GM21390 (cell line): ENCODE measurements around the gene ZNF728.
"Not testable (repeated sequence)": the region's sequence is repeated elsewhere in the genome, so short reads cannot be mapped to it uniquely, and the experiment has no call there.

Experiments used
- ATAC-seq: cut with Tn5 transposase; IDR thresholded peaks from one replicate; pipeline ENCODE4 v1.9.1; 2021; ENCODE audit not compliant: unreplicated experiment

The ZNF728 gene

DNA sequence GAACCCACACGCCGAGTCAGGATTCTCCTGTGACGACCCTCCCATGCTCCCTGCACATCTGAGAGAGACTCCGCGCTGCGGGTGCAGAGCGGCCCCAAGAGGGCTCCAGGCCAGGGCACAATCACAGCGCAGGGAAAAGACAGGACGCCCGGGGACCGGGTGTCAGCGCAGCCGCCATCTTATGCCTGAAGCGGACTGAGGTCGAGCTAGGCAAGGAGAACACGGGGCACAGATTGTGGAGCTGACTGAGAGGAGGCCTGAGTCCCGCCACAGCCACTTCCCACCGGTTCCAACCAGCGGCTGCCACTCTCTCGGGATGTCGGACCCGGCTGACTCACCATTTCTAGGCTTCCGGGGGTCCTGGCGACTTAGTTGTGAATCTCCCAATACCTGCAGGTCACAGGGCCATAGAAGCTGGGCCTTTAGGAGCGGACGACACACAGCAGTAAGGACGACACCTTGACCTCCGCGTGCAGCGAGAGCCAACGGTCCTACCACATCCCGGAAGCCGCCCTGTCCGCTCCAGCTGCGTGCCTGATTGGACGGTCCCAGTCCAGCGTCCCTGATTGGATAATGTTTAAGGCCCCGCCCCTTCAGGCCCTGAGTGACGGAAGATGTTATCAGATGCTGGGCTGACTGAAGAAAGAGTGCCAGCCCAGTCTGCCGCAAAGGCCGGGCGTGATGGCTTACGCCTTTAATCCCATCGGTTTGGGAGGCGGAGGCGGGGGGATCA lies at the start of gene ZNF728:
ZNF728 (minus strand) TSS at position 487 of the 733 bp plus-strand sequence; CDS start at position 341, 146 bp downstream.
- no peak for ATAC-seq

GRCh38 chr19:23052349-23052748 lies 49.4 kb upstream of the ZNF728 start:
- ATAC-seq = no peak

DNA sequence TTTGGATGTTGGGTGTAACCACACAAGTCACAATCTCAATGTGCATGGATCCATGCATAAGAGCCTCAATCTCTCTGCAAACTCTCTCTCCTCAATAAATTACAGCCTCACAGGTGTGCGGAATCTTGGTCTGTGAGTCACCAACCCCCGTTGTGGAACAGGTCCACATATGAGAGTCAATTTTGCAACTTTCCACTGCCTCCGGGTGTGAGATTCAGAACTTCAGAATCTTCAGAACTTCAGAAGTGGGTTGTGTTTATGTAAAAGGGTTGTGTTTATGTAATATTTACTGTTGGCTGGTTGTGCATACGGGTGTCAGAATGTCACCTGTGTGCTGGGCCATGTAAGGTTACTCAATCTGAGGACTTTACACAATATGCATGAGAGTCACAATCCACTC lies 46.3 kb upstream of the ZNF728 start:
- no peak for ATAC-seq

DNA sequence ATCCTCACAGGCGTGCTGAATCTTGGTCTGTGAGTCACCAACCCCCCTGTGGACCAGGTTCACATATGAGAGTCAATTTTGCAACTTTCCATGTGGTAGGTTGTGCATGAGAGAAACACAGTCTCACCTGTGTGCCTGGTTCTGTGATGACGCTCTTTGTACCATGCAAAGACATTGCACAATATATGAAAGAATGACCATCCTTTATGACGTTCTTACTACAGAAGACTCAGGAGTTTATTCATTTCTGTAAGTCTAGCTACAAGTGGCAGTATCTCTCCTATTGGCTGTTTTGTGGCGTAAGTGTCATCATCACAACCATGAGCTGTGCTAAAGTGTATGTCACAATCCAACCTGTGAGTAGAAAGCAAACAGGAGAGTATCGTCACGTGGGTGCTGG lies 43.8 kb upstream of the ZNF728 start:
- no peak for ATAC-seq

DNA sequence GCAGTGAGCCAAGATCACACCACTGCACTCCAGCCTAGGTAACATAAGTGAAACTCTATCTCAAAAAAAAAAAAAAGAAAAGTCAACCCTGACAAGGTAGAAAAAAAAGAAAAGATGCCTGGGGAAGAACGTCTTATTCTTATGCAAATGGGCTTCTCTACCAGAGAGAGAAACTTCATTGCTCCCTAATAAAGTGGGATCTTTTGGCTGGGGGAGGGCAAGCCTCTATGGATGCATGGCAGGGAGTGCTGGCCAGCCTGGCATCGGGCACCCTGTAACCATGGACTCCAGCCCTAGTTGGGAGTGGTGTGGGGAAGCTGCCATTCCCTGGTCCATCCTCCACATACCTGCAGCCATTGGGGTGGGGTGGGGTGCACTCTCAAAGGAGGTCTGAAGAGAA lies 30.7 kb upstream of the ZNF728 start:
- no peak for ATAC-seq

DNA sequence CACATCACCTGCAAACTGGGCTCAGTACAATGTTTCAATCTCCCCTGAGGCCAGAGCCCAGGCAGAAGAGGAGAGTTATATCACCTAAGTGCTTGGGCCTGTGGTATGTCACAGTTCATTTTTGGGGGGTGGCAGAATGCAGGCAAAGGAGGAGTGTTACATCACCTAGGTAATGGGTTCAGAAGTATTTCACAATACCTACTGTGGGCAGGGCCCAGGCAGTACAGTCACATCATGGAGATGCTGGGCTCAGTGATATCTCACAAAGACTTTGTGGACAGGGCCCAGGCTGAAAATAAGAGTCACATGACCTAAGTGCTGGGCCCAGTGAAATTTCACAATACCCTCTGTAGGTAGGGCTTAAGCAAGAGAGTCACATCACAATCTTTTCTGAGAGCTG lies 12.7 kb upstream of the ZNF728 start:
- no peak for ATAC-seq

GRCh38 chr19:22994957-22995356 lies 8.0 kb downstream of the ZNF728 start:
- ATAC-seq = not testable (repeated sequence)

GRCh38 chr19:22976248-22976647 lies 26.7 kb downstream of the ZNF728 start:
- ATAC-seq = no peak

DNA sequence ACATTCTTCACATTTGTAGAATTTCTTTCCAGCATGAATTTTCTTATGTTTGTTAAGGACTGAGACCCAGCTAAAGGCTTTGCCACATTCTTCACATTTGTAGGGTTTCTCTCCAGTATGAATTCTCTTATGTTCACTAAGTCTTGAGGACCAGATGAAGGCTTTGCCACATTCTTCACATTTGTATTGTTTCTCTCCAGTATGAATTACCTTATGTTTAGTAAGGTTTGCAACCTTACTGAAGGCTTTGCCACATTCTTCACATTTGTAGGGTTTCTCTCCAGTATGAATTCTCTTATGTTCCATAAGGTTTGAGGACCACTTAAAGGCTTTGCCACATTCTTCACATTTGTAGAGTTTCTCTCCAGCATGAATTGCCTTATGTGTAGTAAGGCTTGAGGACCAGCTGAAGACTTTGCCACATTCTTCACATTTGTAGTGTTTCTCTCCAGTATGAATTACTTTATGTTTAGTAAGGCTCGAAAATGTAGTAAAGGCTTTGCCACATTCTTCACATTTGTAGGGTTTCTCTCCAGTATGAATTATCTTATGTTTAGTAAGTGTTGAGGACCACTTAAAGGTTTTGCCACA lies 27.3 kb downstream of the ZNF728 start:
- not testable (repeated sequence) for ATAC-seq

GRCh38 chr19:22945560-22945959 lies 57.4 kb downstream of the ZNF728 start:
- no peak for ATAC-seq

GRCh38 chr19:22935151-22935550 lies 67.8 kb downstream of the ZNF728 start:
- no peak for ATAC-seq

DNA sequence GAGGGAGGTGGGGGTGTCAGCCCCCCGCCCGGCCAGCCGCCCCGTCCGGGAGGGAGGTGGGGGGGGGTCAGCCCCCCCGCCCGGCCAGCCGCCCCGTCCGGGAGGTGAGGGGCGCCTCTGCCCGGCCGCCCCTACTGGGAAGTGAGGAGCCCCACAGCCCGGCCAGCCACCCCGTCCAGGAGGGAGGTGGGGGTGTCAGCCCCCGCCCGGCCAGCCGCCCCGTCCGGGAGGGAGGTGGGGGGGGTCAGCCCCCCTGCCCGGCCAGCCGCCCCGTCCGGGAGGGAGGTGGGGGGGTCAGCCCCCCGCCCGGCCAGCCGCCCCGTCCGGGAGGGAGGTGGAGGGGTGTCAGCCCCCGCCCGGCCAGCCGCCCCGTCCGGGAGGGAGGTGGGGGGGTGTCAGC lies 75.4 kb downstream of the ZNF728 start:
- ATAC-seq = not testable (repeated sequence)

- ATAC-seq = not testable (repeated sequence)
Measured at GRCh38 chr19:22925181-22925580, 77.8 kb downstream of the ZNF728 start.
